ENCODE measurements around the gene GDPD5.
A peak's percentile ranks its signal among the peaks of the same experiment; 100 is the strongest.

Gene GDPD5

GRCh38 chr11:75565221-75565814, 39.6 kb upstream of the GDPD5 start:
- Histone ChIP-seq H3K36me3 (ENCODE audit: control insufficient read depth, low read length) (no peaks in the 10 kb centered on the region), H3K27me3 (ENCODE audit: control insufficient read depth, low read length) (peaks cover 28% of the 10 kb centered on the region), H4K20me1 (ENCODE audit: control insufficient read depth, insufficient read depth, low read depth, low read length) (no peaks in the 10 kb centered on the region), H3F3A (ENCODE audit: control insufficient read depth, insufficient read depth) (no peaks in the 10 kb centered on the region), H3K79me2 (ENCODE audit: control insufficient read depth, low read length) (no peaks in the 10 kb centered on the region), H3K4me3 (ENCODE audit: low read length) (no peak overlapping the region), H3K9me2 (replicated peaks; ENCODE audit: control insufficient read depth, low read length) (no peaks in the 10 kb centered on the region), H3K4me1 (ENCODE audit: control insufficient read depth, low read length) (peaks cover 16% of the 10 kb centered on the region), H3K9me3 (ENCODE audit: control insufficient read depth, insufficient read depth, low read length) (no peaks in the 10 kb centered on the region), H3K27ac (ENCODE audit: low read depth, low read length) (no peak overlapping the region), H3K4me2 (ENCODE audit: low read length) (no peak overlapping the region)
- TF ChIP-seq EZH2phosphoT487 (IDR thresholded peaks at IDR 0.05; ENCODE audit: borderline replicate concordance, low read length) = no peak
- TF ChIP-seq, protein P1, sequence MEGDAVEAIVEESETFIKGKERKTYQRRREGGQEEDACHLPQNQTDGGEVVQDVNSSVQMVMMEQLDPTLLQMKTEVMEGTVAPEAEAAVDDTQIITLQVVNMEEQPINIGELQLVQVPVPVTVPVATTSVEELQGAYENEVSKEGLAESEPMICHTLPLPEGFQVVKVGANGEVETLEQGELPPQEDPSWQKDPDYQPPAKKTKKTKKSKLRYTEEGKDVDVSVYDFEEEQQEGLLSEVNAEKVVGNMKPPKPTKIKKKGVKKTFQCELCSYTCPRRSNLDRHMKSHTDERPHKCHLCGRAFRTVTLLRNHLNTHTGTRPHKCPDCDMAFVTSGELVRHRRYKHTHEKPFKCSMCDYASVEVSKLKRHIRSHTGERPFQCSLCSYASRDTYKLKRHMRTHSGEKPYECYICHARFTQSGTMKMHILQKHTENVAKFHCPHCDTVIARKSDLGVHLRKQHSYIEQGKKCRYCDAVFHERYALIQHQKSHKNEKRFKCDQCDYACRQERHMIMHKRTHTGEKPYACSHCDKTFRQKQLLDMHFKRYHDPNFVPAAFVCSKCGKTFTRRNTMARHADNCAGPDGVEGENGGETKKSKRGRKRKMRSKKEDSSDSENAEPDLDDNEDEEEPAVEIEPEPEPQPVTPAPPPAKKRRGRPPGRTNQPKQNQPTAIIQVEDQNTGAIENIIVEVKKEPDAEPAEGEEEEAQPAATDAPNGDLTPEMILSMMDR (IDR thresholded peaks at IDR 0.05; ENCODE audit: low read depth, low read length, poor library complexity, severe bottlenecking) = no peak

- no peaks in the 10 kb centered on the region for H3K79me2 ChIP-seq (ENCODE audit: control insufficient read depth, low read length)
- H3K4me2 ChIP-seq (ENCODE audit: low read length) = no peak overlapping the region; the same call in 1 of the 2 replicates
These were observed 38.3 kb upstream of the GDPD5 start for GRCh38 chr11:75563978-75564552.

GRCh38 chr11:75563501-75563977, 37.8 kb upstream of the GDPD5 start:
- Histone ChIP-seq H3K4me1 (ENCODE audit: control insufficient read depth, low read length) (peaks cover 16% of the 10 kb centered on the region), H3K9me2 (replicated peaks; ENCODE audit: control insufficient read depth, low read length) (no peaks in the 10 kb centered on the region), H3K4me2 (ENCODE audit: low read length) (peak overlapping the region; percentile 92), H3K9me3 (ENCODE audit: control insufficient read depth, insufficient read depth, low read length) (no peaks in the 10 kb centered on the region), H3K27ac (ENCODE audit: low read depth, low read length) (no peak overlapping the region), H3F3A (ENCODE audit: control insufficient read depth, insufficient read depth) (no peaks in the 10 kb centered on the region), H3K4me3 (ENCODE audit: low read length) (no peak overlapping the region), H3K79me2 (ENCODE audit: control insufficient read depth, low read length) (no peaks in the 10 kb centered on the region), H4K20me1 (ENCODE audit: control insufficient read depth, insufficient read depth, low read depth, low read length) (no peaks in the 10 kb centered on the region), H3K27me3 (ENCODE audit: control insufficient read depth, low read length) (peaks cover 36% of the 10 kb centered on the region), H3K36me3 (ENCODE audit: control insufficient read depth, low read length) (no peaks in the 10 kb centered on the region)
- TF ChIP-seq EZH2phosphoT487 (IDR thresholded peaks at IDR 0.05; ENCODE audit: borderline replicate concordance, low read length) = no peak
- TF ChIP-seq, protein P1 (IDR thresholded peaks at IDR 0.05; ENCODE audit: low read depth, low read length, poor library complexity, severe bottlenecking) = no peak

More at GRCh38 chr11:75563978-75564552, 38.3 kb upstream of the GDPD5 start:
- Histone ChIP-seq H3K36me3 (ENCODE audit: control insufficient read depth, low read length) (no peaks in the 10 kb centered on the region), H3K9me2 (replicated peaks; ENCODE audit: control insufficient read depth, low read length) (no peaks in the 10 kb centered on the region), H3K9me3 (ENCODE audit: control insufficient read depth, insufficient read depth, low read length) (no peaks in the 10 kb centered on the region), H3K4me1 (ENCODE audit: control insufficient read depth, low read length) (peaks cover 16% of the 10 kb centered on the region), H3K27me3 (ENCODE audit: control insufficient read depth, low read length) (peaks cover 36% of the 10 kb centered on the region), H4K20me1 (ENCODE audit: control insufficient read depth, insufficient read depth, low read depth, low read length) (no peaks in the 10 kb centered on the region), H3F3A (ENCODE audit: control insufficient read depth, insufficient read depth) (no peaks in the 10 kb centered on the region), H3K4me3 (ENCODE audit: low read length) (no peak overlapping the region), H3K27ac (ENCODE audit: low read depth, low read length) (no peak overlapping the region)
- TF ChIP-seq, protein P1 (IDR thresholded peaks at IDR 0.05; ENCODE audit: low read depth, low read length, poor library complexity, severe bottlenecking) = peak; percentile 27
- TF ChIP-seq EZH2phosphoT487 (IDR thresholded peaks at IDR 0.05; ENCODE audit: borderline replicate concordance, low read length) = no peak

All from DOHH2 (cell line).